ENCODE measurements around the gene TENM4.

TENM4 gene

GRCh38 chr11:78812513-78813293 lies 628.1 kb downstream of the TENM4 start:
- no peak for DNase-seq (ENCODE audit: low read depth)

GRCh38 chr11:78810559-78811009 lies 630.2 kb downstream of the TENM4 start:
- no peak for DNase-seq (ENCODE audit: low read depth)

GRCh38 chr11:78809931-78810541 lies 630.8 kb downstream of the TENM4 start:
- DNase-seq (ENCODE audit: low read depth), result no peak

- DNase-seq (ENCODE audit: low read depth), result no peak
These were observed 631.9 kb downstream of the TENM4 start for GRCh38 chr11:78808923-78809322.

- no peak for DNase-seq (ENCODE audit: low read depth)
These were observed 633.5 kb downstream of the TENM4 start for GRCh38 chr11:78807351-78807750.

GRCh38 chr11:78806214-78807004 lies 634.4 kb downstream of the TENM4 start:
- DNase-seq (ENCODE audit: low read depth), result no peak

- no peak for DNase-seq (ENCODE audit: low read depth)
These were observed 635.8 kb downstream of the TENM4 start for GRCh38 chr11:78804991-78805390.

GRCh38 chr11:78803995-78804394 lies 636.8 kb downstream of the TENM4 start:
- DNase-seq (ENCODE audit: low read depth), result no peak

- no peak for DNase-seq (ENCODE audit: low read depth)
These were observed 638.6 kb downstream of the TENM4 start for GRCh38 chr11:78802058-78802761.

GRCh38 chr11:78801161-78801884 lies 639.5 kb downstream of the TENM4 start:
- DNase-seq (ENCODE audit: low read depth), result no peak

- DNase-seq (ENCODE audit: low read depth), result no peak
These were observed 640.1 kb downstream of the TENM4 start for GRCh38 chr11:78800756-78801155.

- DNase-seq (ENCODE audit: low read depth), result no peak
These were observed 640.6 kb downstream of the TENM4 start for GRCh38 chr11:78800096-78800690.

- DNase-seq (ENCODE audit: low read depth), result no peak
These were observed 642.2 kb downstream of the TENM4 start for GRCh38 chr11:78798663-78799062.

GRCh38 chr11:78797559-78797958 lies 643.3 kb downstream of the TENM4 start:
- DNase-seq (ENCODE audit: low read depth), result no peak

GRCh38 chr11:78796956-78797355 lies 643.9 kb downstream of the TENM4 start:
- no peak for DNase-seq (ENCODE audit: low read depth)

- no peak for DNase-seq (ENCODE audit: low read depth)
These were observed 645.1 kb downstream of the TENM4 start for GRCh38 chr11:78795621-78796261.

- no peak for DNase-seq (ENCODE audit: low read depth)
These were observed 648.9 kb downstream of the TENM4 start for GRCh38 chr11:78791964-78792363.

- DNase-seq (ENCODE audit: low read depth), result no peak
These were observed 649.6 kb downstream of the TENM4 start for GRCh38 chr11:78791254-78791653.

- DNase-seq (ENCODE audit: low read depth), result no peak
These were observed 650.0 kb downstream of the TENM4 start for GRCh38 chr11:78790784-78791183.

- no peak for DNase-seq (ENCODE audit: low read depth)
These were observed 651.5 kb downstream of the TENM4 start for GRCh38 chr11:78789375-78789774.

GRCh38 chr11:78788533-78788932 lies 652.3 kb downstream of the TENM4 start:
- no peak for DNase-seq (ENCODE audit: low read depth)
